Smooth muscle cell of the brain vasculature (primary cell): Measurements from ENCODE around the gene WIPF3.

ENCODE experiments used
- DNase-seq: peaks from one replicate; pipeline ENCODE4 v3.0.0-alpha.2; 2012; ENCODE audit warnings: low read depth, low spot score

WIPF3 gene

GRCh38 chr7:29906200-29907022, 100.1 kb downstream of the WIPF3 start:
- DNase-seq: no peak

GRCh38 chr7:29914180-29914579, 107.9 kb downstream of the WIPF3 start:
- DNase-seq: no peak

GRCh38 chr7:29915481-29916215, 109.3 kb downstream of the WIPF3 start:
- no peak for DNase-seq

- no peak for DNase-seq
Observed at GRCh38 chr7:29917641-29918040, 111.3 kb downstream of the WIPF3 start.

GRCh38 chr7:29918850-29919249, 112.5 kb downstream of the WIPF3 start:
- DNase-seq: no peak

GRCh38 chr7:29919790-29920189, 113.5 kb downstream of the WIPF3 start:
- no peak for DNase-seq

- DNase-seq: no peak
Observed at GRCh38 chr7:29920491-29920890, 114.2 kb downstream of the WIPF3 start.

- DNase-seq: peak; percentile 39
Observed at GRCh38 chr7:29921404-29922010, 115.2 kb downstream of the WIPF3 start.

- no peak for DNase-seq
Observed at GRCh38 chr7:29922921-29923700, 116.8 kb downstream of the WIPF3 start.

- no peak for DNase-seq
Observed at GRCh38 chr7:29924006-29924405, 117.7 kb downstream of the WIPF3 start.

GRCh38 chr7:29924684-29925083, 118.4 kb downstream of the WIPF3 start:
- no peak for DNase-seq

GRCh38 chr7:29926216-29926615, 119.9 kb downstream of the WIPF3 start:
- no peak for DNase-seq

GRCh38 chr7:29926741-29927140, 120.4 kb downstream of the WIPF3 start:
- no peak for DNase-seq

GRCh38 chr7:29929018-29929807, 122.9 kb downstream of the WIPF3 start:
- DNase-seq: no peak

GRCh38 chr7:29935111-29935510, 128.8 kb downstream of the WIPF3 start:
- no peak for DNase-seq

GRCh38 chr7:29937132-29937531, 130.8 kb downstream of the WIPF3 start:
- DNase-seq: no peak

- DNase-seq: no peak
Observed at GRCh38 chr7:29940199-29940598, 133.9 kb downstream of the WIPF3 start.

- DNase-seq: no peak
Observed at GRCh38 chr7:29945259-29945809, 139.0 kb downstream of the WIPF3 start.

- DNase-seq: no peak
Observed at GRCh38 chr7:29946428-29947186, 140.3 kb downstream of the WIPF3 start.

GRCh38 chr7:29948587-29948986, 142.3 kb downstream of the WIPF3 start:
- DNase-seq: no peak
